GM23338 (cell line): Measurements from ENCODE around the gene GPX6.

Experiments used
- CTCF ChIP-seq, 2 experiments: fragments of 200-600 bp in 1 of 2; sonication (generic) in 1 of 2; conservative IDR thresholded peaks; 2 replicates each; pipeline versions ENCODE4 v1.5.1 to v1.6.1; 2016 to 2017; ENCODE audit warnings: antibody characterized with exemption in 2 of 2, low read depth in 2 of 2, mild to moderate bottlenecking in 2 of 2, moderate library complexity in 1 of 2
- EZH2 ChIP-seq: fragments of 200-600 bp; sonication (generic); IDR thresholded peaks from one replicate; pipeline ENCODE4 v1.8.0; 2017; ENCODE audit warnings: antibody characterized with exemption, mild to moderate bottlenecking, low read depth; ENCODE audit not compliant: unreplicated experiment
- EZH2phosphoT487 ChIP-seq: fragments of 200-600 bp; sonication (generic); IDR thresholded peaks from one replicate; pipeline ENCODE4 v1.8.1; 2018; ENCODE audit warnings: antibody characterized with exemption; ENCODE audit not compliant: unreplicated experiment
- REST ChIP-seq: IDR thresholded peaks from one replicate; pipeline ENCODE4 v1.6.1; 2018; ENCODE audit warnings: antibody characterized with exemption; ENCODE audit not compliant: unreplicated experiment

GRCh38 chr6:28462401-28462800, 53.2 kb downstream of the GPX6 start:
- TF ChIP-seq REST (no peak), CTCF (conservative IDR thresholded peaks at IDR 0.05; ENCODE audit: low read depth in 2 of 2) (no peak), EZH2 (no peak), EZH2phosphoT487 (no peak)
